Lower leg skin (tissue), 3 donors: ENCODE data around the gene SPSB1.

Experiments
- POLR2A ChIP-seq, 2 donors: fragments of 450-650 bp; IDR thresholded peaks; one replicate each; pipeline ENCODE4 v1.6.1; 2016 to 2017; ENCODE audit warnings: antibody characterized with exemption in 2 of 2, mild to moderate bottlenecking in 1 of 2, moderate library complexity in 1 of 2
- TF ChIP-seq, protein P1 (sequence below), 3 donors: fragments of 450-650 bp; IDR thresholded peaks; one replicate each; pipeline ENCODE4 v1.5.1; 2016; ENCODE audit warnings: antibody characterized with exemption in 3 of 3, mild to moderate bottlenecking in 3 of 3, moderate library complexity in 2 of 3

DNA sequence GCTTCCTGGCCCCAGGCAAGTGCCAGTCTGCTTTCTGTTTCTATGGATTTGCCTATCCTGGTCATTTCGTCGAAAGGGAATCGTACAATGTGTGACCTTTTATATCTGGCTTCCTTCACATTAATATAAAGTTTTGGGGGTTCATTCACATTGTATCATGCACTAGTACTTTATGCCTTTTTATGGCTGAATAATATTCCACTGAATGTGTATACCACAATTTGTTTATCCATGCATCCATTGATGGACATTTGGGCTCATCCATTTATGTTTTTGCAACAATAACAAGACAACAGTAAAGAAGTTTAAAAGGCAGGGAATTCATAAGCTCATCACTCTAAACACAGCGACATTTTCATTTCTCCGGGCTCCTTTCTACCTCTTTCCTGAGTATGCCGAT lies 50.6 kb downstream of the SPSB1 start:
- TF ChIP-seq, protein P1, sequence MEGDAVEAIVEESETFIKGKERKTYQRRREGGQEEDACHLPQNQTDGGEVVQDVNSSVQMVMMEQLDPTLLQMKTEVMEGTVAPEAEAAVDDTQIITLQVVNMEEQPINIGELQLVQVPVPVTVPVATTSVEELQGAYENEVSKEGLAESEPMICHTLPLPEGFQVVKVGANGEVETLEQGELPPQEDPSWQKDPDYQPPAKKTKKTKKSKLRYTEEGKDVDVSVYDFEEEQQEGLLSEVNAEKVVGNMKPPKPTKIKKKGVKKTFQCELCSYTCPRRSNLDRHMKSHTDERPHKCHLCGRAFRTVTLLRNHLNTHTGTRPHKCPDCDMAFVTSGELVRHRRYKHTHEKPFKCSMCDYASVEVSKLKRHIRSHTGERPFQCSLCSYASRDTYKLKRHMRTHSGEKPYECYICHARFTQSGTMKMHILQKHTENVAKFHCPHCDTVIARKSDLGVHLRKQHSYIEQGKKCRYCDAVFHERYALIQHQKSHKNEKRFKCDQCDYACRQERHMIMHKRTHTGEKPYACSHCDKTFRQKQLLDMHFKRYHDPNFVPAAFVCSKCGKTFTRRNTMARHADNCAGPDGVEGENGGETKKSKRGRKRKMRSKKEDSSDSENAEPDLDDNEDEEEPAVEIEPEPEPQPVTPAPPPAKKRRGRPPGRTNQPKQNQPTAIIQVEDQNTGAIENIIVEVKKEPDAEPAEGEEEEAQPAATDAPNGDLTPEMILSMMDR (IDR thresholded peaks at IDR 0.05) = no peak
- TF ChIP-seq POLR2A (IDR thresholded peaks at IDR 0.05) = no peak
